Right lobe of liver (tissue), 4 donors: ENCODE measurements around the gene SH3BP4.

Source experiments
- CTCF ChIP-seq, 4 donors: fragments of 200-600 bp in 3 of 4; fragments of 450-650 bp in 1 of 4; IDR thresholded peaks; one replicate each; pipeline versions ENCODE4 v1.5.1 to v1.8.0; 2016 to 2022; ENCODE audit warnings: antibody characterized with exemption in 4 of 4, mild to moderate bottlenecking in 2 of 4
- POLR2A ChIP-seq: fragments of 450-650 bp; IDR thresholded peaks from one replicate; pipeline ENCODE4 v1.6.1; 2017; ENCODE audit warnings: antibody characterized with exemption, mild to moderate bottlenecking
- donor health status: DM: no; HTN: no; CAD: no.
- donor health status: DM: no; HTN: no; CAD: no.
- donor health status: DM: no; HTN: yes; CAD: no.

GRCh38 chr2:234994438-234995321, 42.9 kb downstream of the SH3BP4 start:
- TF ChIP-seq CTCF (IDR thresholded peaks at IDR 0.05) = no peak
- no peak for TF ChIP-seq POLR2A
